Glutamatergic neuron (in vitro differentiated cells): ENCODE data around the gene RAPGEF6. TPM values are rescaled to one million over a fixed set of nuclear protein-coding genes. Genes with fewer than 3 reads are reported as not detected.

Experiments
- DNase-seq: peaks from one replicate; pipeline ENCODE4 v3.0.0; 2022
- H3K27ac Mint-ChIP-seq: one replicate; pipeline ENCODE4 v1.8.0; 2020; ENCODE audit warnings: mild to moderate bottlenecking, mixed read lengths, inconsistent platforms; ENCODE audit not compliant: unreplicated experiment
- H3K27me3 Mint-ChIP-seq: one replicate; pipeline ENCODE4 v1.8.0; 2020; ENCODE audit warnings: mild to moderate bottlenecking, moderate library complexity, mixed read lengths, inconsistent platforms; ENCODE audit not compliant: unreplicated experiment
- H3K36me3 Mint-ChIP-seq: one replicate; pipeline ENCODE4 v1.8.0; 2020; ENCODE audit warnings: mild to moderate bottlenecking, mixed read lengths, inconsistent platforms; ENCODE audit not compliant: unreplicated experiment
- H3K4me1 Mint-ChIP-seq: one replicate; pipeline ENCODE4 v1.8.0; 2020; ENCODE audit warnings: mild to moderate bottlenecking, low read depth, mixed read lengths, inconsistent platforms; ENCODE audit not compliant: unreplicated experiment
- H3K4me3 Mint-ChIP-seq: one replicate; pipeline ENCODE4 v1.8.0; 2020; ENCODE audit warnings: mild to moderate bottlenecking, mixed read lengths, inconsistent platforms; ENCODE audit not compliant: unreplicated experiment
- H3K9me3 Mint-ChIP-seq: one replicate; pipeline ENCODE4 v1.8.0; 2020; ENCODE audit warnings: mild to moderate bottlenecking, moderate library complexity, mixed read lengths, inconsistent platforms; ENCODE audit not compliant: unreplicated experiment
- total RNA-seq: library from RNA; stranded (reverse); fragmentation: NEBNext Ultra II Directional; extraction: Animal tissue kit (Norgen Biotek cat#: 25700); gene quantifications from one replicate; pipeline ENCODE4 v1.2.1, GENCODE V29; 2021; ENCODE audit not compliant: unreplicated experiment
- TF ChIP-seq, protein P1 (sequence below): fragments of 200-600 bp; sonication (generic); IDR thresholded peaks from one replicate; pipeline ENCODE4 v1.5.0; 2021; ENCODE audit not compliant: partially characterized antibody, unreplicated experiment

Gene RAPGEF6
- total RNA-seq, 1 donor from 2014 or later = 278 TPM

DNA sequence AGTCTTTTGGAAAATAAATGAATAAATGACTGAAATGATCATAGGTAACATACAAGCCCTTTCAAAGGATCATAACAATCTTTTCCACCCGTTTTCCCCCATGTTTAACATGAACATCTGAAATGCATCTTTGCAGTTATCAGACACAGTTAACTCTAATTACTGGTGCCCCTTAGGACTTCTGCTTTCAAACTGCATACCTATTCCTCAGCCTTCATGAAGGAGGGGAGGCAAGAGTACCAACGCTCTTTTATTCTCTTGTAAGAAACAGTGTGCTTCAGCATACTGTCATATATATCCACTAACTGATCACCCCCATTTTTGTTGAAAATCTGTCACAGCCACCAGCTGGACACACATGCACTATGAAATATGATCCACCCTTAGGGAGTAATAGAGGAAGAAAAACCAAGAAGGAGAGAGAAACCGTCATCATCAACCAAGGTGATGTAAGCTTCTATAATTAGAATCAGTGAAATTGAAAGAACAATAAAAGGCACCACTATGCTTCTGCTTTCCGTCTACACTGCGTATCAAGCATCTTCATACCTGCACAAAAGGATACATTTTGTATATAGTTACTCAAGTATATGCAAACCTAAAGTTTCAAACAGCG, 98.7 kb downstream of the RAPGEF6 start:
- DNase-seq = peak; percentile 47
- Mint-ChIP-seq H3K4me3 (peak overlapping the region; percentile 85), H3K27ac (peak overlapping the region; percentile 99), H3K4me1 (peaks cover 50% of the 10 kb centered on the region), H3K9me3 (peaks cover 23% of the 10 kb centered on the region), H3K36me3 (peaks cover 5% of the 10 kb centered on the region), H3K27me3 (peaks cover 10% of the 10 kb centered on the region)
- TF ChIP-seq, protein P1, sequence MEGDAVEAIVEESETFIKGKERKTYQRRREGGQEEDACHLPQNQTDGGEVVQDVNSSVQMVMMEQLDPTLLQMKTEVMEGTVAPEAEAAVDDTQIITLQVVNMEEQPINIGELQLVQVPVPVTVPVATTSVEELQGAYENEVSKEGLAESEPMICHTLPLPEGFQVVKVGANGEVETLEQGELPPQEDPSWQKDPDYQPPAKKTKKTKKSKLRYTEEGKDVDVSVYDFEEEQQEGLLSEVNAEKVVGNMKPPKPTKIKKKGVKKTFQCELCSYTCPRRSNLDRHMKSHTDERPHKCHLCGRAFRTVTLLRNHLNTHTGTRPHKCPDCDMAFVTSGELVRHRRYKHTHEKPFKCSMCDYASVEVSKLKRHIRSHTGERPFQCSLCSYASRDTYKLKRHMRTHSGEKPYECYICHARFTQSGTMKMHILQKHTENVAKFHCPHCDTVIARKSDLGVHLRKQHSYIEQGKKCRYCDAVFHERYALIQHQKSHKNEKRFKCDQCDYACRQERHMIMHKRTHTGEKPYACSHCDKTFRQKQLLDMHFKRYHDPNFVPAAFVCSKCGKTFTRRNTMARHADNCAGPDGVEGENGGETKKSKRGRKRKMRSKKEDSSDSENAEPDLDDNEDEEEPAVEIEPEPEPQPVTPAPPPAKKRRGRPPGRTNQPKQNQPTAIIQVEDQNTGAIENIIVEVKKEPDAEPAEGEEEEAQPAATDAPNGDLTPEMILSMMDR = no peak

DNA sequence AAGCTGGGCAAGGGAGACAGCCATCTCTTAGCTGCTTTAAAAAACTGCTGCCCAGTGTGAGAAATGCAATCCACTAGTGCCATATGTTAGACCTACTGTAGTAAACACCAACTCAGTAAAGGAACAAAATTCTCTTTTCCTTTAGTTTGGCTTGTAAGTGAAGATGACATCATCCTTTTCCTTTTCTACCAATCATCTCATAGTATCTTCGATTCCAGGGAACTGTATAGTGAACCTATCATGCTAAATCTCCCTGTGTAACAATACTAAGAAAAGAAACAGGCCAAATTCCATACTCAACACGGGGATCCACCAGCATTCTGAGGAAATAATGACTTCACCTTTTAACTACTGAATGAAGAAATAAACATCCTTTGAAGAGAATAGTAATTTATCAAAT, 100.1 kb downstream of the RAPGEF6 start:
- Mint-ChIP-seq H3K4me3 (peak overlapping the region; percentile 84), H3K27ac (peak overlapping the region; percentile 99), H3K27me3 (peaks cover 10% of the 10 kb centered on the region), H3K36me3 (peaks cover 5% of the 10 kb centered on the region), H3K9me3 (peaks cover 26% of the 10 kb centered on the region), H3K4me1 (peaks cover 45% of the 10 kb centered on the region)
- DNase-seq = no peak
- TF ChIP-seq, protein P1 = no peak

DNA sequence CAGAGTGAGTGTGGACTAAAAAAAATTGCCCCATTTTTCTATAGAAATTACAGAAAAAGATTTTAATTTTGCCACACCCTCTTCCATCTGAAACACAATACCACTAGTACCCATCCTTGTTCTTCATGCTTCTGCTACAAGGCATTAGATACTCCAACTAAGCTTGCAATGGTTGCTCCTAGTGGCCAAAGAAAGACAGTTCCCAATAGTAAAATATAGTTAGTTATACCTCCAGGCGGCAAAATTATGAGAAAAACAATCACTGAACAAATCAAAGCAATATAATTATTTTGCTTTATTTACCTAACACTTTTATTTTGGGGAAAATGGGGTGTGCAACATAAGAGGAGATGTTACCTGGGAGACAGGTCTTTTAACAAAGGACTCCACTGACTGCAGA, 101.2 kb downstream of the RAPGEF6 start:
- Mint-ChIP-seq H3K9me3 (peaks cover 32% of the 10 kb centered on the region), H3K4me1 (peaks cover 41% of the 10 kb centered on the region), H3K4me3 (peak overlapping the region; percentile 89), H3K27me3 (peaks cover 13% of the 10 kb centered on the region), H3K36me3 (peaks cover 5% of the 10 kb centered on the region), H3K27ac (peak overlapping the region; percentile 99)
- DNase-seq = no peak
- TF ChIP-seq, protein P1 = peak; percentile 41

DNA sequence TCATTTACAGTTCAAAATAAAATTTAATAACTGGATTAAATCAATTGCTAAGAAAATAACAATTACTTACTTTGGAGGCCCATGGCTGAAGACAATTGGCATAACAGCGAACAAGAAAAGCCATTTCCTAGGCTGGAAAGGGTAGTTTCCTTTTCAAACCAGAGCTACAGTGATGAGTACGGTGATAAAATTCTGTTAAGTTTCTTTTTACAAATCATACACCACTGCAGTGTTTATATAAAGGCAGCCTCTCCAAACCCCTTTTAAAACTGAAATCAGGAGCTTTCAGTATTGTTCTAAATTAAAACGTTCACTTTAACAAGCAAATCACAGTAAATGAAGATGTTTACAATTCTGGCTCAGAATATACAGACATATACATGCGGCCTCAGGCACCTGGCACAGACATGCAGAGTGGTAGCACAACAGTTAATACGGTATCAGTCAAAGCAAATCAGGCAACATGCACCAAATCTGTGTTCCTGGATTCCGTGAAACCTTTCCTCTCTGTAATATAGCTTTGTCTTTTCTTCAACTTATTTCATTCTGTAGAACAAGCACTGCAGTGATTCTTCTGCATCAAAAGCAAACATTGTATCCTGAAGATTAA, 102.9 kb downstream of the RAPGEF6 start:
- H3K27me3 Mint-ChIP-seq = peaks cover 15% of the 10 kb centered on the region
- H3K36me3 Mint-ChIP-seq = peaks cover 5% of the 10 kb centered on the region
- H3K4me3 Mint-ChIP-seq = peak overlapping the region; percentile 89
- DNase-seq = no peak
- H3K4me1 Mint-ChIP-seq = peaks cover 41% of the 10 kb centered on the region
- peak overlapping the region; percentile 99 for H3K27ac Mint-ChIP-seq
- peaks cover 35% of the 10 kb centered on the region for H3K9me3 Mint-ChIP-seq
- TF ChIP-seq, protein P1 = no peak

DNA sequence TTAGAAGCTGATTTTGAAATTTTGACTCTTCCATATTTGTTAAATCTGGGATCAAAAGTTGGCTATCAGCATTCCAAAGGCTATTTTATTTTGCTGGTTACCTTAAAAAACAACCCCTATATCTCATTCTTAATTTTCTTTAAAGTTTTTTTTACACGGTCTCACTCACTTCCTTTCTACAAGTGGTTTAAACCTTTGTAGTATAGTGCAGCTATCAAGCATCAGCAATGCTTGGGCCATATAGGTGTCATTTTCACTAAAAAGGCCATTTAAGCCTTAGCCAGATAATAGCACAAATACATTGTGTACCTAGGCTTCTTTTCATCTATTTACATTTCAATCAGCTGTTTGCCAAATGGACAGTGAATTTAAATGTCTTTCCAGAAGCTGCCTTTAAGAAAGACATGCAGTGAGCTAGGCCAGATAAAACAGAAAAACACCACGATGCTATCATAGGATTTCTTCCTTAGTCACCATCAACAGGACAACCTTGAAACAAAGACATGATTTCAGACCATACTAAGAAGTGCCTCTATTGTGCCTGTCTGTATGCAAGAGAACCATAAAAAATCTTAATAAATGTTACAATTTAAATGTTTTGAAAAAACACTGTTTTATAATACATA, 104.2 kb downstream of the RAPGEF6 start:
- TF ChIP-seq, protein P1 = no peak
- H3K4me1 Mint-ChIP-seq = peaks cover 38% of the 10 kb centered on the region
- H3K27me3 Mint-ChIP-seq = peaks cover 9% of the 10 kb centered on the region
- DNase-seq = no peak
- peak overlapping the region; percentile 92 for H3K4me3 Mint-ChIP-seq
- peak overlapping the region; percentile 99 for H3K27ac Mint-ChIP-seq
- H3K9me3 Mint-ChIP-seq = peaks cover 30% of the 10 kb centered on the region
- H3K36me3 Mint-ChIP-seq = no peaks in the 10 kb centered on the region
